Liver (tissue), 3 donors: Measurements from ENCODE around the gene LRRC74A.

ENCODE experiments used
- EGR1 ChIP-seq, 2 donors: IDR thresholded peaks; 2 replicates each; pipeline ENCODE4 v1.6.1; 2016 to 2018; ENCODE audit warnings: antibody characterized with exemption in 2 of 2, low read depth in 2 of 2
- FOXA1 ChIP-seq: IDR thresholded peaks from 2 replicates; pipeline ENCODE4 v1.6.1; 2016; ENCODE audit warnings: antibody characterized with exemption
- GABPA ChIP-seq, 2 donors: IDR thresholded peaks in 1 of 2; conservative IDR thresholded peaks in 1 of 2; 2 replicates each; pipeline ENCODE4 v1.6.1; 2016; ENCODE audit warnings: antibody characterized with exemption in 2 of 2, mild to moderate bottlenecking in 1 of 2, moderate library complexity in 1 of 2
- HNF4G ChIP-seq: IDR thresholded peaks from 2 replicates; pipeline ENCODE4 v1.6.1; 2016; ENCODE audit warnings: antibody characterized with exemption
- MAX ChIP-seq: IDR thresholded peaks from 2 replicates; pipeline ENCODE4 v1.6.1; 2016; ENCODE audit warnings: antibody characterized with exemption
- RAD21 ChIP-seq, 2 donors: IDR thresholded peaks; 2 replicates each; pipeline ENCODE4 v1.6.1; 2016; ENCODE audit warnings: antibody characterized with exemption in 2 of 2, mild to moderate bottlenecking in 2 of 2
- SP1 ChIP-seq: IDR thresholded peaks from 2 replicates; pipeline ENCODE4 v1.6.1; 2018; ENCODE audit warnings: antibody characterized with exemption, mild to moderate bottlenecking
- TAF1 ChIP-seq: conservative IDR thresholded peaks from 2 replicates; pipeline ENCODE4 v1.6.1; 2016; ENCODE audit warnings: antibody characterized with exemption, mild to moderate bottlenecking
- TF ChIP-seq, protein P1 (sequence below): fragments of 150-350 bp; IDR thresholded peaks from 2 replicates; pipeline ENCODE4 v1.5.1; 2017; ENCODE audit warnings: improper control_type of control experiment, low read depth, low read length; ENCODE audit not compliant: missing input control
- TF ChIP-seq, protein P2 (sequence below): IDR thresholded peaks from 2 replicates; pipeline ENCODE4 v1.6.1; 2016; ENCODE audit warnings: antibody characterized with exemption, mild to moderate bottlenecking
- donor health status: healthy.
- donor health status: healthy.

- TF ChIP-seq, protein P1, sequence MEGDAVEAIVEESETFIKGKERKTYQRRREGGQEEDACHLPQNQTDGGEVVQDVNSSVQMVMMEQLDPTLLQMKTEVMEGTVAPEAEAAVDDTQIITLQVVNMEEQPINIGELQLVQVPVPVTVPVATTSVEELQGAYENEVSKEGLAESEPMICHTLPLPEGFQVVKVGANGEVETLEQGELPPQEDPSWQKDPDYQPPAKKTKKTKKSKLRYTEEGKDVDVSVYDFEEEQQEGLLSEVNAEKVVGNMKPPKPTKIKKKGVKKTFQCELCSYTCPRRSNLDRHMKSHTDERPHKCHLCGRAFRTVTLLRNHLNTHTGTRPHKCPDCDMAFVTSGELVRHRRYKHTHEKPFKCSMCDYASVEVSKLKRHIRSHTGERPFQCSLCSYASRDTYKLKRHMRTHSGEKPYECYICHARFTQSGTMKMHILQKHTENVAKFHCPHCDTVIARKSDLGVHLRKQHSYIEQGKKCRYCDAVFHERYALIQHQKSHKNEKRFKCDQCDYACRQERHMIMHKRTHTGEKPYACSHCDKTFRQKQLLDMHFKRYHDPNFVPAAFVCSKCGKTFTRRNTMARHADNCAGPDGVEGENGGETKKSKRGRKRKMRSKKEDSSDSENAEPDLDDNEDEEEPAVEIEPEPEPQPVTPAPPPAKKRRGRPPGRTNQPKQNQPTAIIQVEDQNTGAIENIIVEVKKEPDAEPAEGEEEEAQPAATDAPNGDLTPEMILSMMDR, result no peak
- TF ChIP-seq HNF4G (no peak), GABPA (IDR thresholded peaks at IDR 0.05 in 1 of 2, conservative IDR thresholded peaks at IDR 0.05 in 1 of 2) (no peak), TAF1 (no peak), FOXA1 (no peak), SP1 (no peak), RAD21 (IDR thresholded peaks at IDR 0.05) (no peak), MAX (no peak), EGR1 (IDR thresholded peaks at IDR 0.05; ENCODE audit: low read depth in 2 of 2) (no peak)
- TF ChIP-seq, protein P2, sequence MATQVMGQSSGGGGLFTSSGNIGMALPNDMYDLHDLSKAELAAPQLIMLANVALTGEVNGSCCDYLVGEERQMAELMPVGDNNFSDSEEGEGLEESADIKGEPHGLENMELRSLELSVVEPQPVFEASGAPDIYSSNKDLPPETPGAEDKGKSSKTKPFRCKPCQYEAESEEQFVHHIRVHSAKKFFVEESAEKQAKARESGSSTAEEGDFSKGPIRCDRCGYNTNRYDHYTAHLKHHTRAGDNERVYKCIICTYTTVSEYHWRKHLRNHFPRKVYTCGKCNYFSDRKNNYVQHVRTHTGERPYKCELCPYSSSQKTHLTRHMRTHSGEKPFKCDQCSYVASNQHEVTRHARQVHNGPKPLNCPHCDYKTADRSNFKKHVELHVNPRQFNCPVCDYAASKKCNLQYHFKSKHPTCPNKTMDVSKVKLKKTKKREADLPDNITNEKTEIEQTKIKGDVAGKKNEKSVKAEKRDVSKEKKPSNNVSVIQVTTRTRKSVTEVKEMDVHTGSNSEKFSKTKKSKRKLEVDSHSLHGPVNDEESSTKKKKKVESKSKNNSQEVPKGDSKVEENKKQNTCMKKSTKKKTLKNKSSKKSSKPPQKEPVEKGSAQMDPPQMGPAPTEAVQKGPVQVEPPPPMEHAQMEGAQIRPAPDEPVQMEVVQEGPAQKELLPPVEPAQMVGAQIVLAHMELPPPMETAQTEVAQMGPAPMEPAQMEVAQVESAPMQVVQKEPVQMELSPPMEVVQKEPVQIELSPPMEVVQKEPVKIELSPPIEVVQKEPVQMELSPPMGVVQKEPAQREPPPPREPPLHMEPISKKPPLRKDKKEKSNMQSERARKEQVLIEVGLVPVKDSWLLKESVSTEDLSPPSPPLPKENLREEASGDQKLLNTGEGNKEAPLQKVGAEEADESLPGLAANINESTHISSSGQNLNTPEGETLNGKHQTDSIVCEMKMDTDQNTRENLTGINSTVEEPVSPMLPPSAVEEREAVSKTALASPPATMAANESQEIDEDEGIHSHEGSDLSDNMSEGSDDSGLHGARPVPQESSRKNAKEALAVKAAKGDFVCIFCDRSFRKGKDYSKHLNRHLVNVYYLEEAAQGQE, result no peak
These were observed 36.5 kb downstream of the LRRC74A start for GRCh38 chr14:76862546-76863282.
